OCI-M2 (cell line): ENCODE data around the gene ASCC1.

Experiments
- DNase-seq: peaks from one replicate; lab custom pipeline; 2025; ENCODE audit not compliant: unreplicated experiment; lab: John Stamatoyannopoulos, UW

Gene ASCC1

DNA sequence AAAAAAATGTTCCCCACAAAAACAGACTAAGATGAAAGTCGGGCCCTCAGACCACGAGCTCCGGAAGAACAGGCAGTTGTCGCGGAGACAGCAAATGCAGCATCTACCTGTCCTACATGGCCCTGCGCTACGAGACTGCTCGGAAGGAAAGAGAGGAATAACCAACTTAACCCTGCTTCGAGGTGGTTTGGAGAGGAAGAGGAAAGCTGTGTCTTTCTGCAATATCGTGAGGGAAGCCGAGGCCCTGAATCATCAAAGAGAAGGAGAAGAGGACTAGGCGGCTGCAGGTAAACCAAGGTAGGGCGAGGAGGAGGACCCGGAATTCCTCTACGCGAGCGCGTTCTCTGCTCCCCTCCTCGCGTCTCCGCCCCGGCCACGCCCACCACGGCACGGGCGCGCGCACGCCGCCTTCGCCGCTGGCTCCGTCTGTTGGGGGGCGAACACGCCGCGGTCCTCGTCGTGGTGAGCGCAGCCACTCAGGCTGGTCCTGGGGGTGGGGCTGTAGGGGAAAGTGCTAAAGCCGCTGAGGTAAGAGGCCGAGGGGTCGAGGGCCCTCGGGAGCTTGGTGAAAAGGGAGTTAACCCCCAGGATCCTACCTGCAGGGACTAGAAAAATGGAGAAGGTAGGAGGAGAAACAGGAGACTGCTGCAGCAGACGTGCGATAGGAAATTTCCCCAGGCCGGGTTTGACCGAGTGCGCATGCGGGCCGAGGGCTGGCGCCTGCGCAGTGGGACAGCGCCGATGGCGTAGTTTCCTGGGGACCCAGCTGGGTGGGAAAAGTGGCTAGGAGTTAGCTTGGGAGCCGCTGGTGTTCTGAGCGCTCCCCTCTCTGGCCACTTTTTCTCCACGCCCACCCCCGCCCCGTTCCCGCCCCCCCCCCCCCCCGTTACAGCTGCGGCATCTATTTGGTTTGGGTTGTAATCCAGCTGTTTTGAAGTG, at the start of gene ASCC1, which contains the start of gene ANAPC16:
Gene ASCC1 (minus strand): TSS at position 666 of the 939 bp plus-strand sequence. CDS start 2,978 bp downstream, outside the sequence.
Gene ANAPC16 (plus strand): TSS at position 402 of the 939 bp plus-strand sequence. CDS start 7,903 bp downstream, outside the sequence.
- DNase-seq, result peak; percentile 76

DNA sequence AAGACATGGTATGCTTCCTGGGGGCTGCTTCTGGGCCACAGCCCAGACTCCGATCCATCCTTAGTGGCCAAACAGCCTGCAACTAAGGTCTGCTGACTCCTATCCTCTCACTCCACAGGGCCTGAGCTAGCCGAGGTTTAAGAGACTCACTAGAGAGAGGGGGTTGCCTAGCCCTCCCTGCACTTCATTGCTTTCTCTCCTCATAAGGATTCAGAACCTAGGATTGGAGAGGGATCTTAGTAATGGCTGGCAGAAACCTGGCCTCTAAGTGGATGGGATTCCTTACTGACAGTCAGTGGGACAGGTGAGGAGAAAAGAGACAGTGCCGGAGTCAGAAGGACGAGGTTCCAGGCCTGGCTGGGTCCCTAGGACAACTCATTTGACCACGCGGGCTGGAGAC, 49.4 kb upstream of the ASCC1 start:
- no peak for DNase-seq

DNA sequence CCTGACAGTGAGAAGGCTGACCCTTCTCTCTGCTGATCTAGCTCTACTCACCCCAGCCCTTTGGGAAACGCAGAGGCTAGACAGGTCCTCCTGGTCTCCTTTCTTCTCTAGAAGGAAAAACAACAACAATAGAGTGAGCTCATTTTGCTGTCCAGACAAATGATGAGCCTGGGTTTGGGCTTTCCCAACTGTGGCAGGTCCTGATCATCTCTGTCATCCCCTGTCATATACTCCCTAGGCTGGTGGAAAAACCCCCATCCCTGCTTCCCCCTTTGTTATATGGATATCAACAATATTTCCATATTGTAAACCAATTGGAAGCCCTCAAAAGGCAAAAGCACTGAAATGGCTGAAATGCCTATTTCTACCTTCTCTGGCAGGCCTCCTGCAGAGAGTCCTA, 48.5 kb upstream of the ASCC1 start:
- DNase-seq, result no peak

- DNase-seq, result no peak
Measured at GRCh38 chr10:72263613-72264241, 47.7 kb upstream of the ASCC1 start.

DNA sequence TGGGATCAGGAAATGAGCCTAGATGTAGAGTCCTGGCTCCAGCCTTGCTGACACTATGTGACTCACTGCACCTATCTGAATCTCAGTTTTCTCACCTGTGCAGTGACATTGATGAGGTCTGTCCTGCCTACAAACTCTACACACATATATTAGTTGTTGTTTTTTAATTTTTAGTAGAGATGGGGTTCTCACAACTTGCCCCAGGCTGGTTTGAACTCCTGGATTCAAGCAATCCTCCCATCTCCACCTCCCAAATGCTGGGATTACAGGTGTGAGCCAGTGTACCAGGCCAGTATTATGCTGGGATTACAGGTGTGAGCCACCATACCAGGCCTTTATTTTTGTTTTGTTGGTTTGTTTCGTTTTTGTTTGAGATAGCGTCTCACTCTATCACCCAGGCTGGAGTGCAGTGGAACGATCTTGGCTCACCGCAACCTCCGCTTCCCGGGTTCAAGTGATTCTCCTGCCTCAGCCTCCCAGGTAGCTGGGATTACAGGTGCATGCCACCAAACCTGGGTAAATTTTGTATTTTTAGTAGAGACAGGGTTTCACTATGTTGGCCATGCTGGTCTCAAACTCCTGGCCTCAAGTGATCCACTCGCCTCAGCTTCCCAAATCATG, 45.8 kb upstream of the ASCC1 start:
- DNase-seq, result no peak

DNA sequence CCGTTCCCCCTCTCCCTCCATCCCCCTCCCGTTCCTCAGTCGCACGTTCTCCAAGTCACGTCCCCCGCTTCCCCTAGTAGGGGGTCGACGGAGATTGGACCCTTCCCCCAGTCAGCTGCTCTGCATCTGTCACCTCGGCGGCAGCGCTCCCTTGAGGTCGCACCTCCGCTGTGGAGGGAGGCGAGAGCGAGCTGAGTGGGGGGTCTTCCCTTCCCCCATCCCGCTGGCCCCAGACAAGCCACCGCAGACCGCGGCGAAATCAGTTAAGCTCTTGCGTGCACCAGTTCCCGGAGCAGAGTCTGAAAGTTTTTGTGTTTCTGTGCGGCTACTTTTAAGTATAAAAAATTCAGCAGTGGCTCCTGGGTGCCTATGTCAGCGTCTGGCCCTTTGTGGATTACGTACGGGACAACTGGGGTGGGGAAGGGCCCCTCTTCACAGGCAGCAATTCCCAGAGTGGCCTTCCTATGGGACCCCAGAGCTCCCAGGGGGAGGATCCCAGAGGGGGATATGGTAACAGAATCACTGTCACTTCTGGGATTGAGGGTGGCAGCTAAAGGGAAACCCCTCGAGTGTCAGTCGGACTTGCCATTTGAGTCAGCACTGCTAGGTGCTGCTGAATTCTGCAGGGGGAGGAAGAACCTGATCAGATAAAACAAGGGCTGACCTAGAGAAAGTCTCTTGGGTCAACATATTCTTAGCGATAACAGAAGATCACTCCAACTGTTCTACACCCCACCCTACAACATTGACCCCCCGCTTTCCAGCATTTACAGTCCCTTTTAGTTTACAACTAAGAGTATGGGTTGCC, 45.1 kb upstream of the ASCC1 start:
- peak; percentile 54 for DNase-seq

- no peak for DNase-seq
Measured at GRCh38 chr10:72260239-72260975, 44.3 kb upstream of the ASCC1 start.

GRCh38 chr10:72259491-72260238, 43.6 kb upstream of the ASCC1 start:
- no peak for DNase-seq

DNA sequence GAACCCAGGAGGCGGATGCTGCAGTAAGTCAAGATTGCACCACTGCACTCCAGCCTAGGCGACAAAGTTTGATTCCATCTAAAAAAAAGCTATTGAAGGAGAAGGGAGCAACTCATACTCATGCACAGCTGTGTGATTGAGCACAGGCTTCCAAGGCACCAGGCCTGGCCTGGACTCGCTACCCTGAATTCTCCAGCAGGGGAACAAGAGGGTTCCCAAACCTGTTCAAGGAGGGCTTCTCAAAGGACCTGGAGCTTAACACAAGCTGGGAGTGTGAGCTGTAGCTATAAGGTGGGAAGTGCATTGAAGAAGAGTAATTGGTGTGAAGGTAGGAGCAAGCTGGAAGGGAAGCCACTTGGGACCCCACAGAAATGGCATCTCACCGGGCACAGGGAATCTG, 42.5 kb upstream of the ASCC1 start:
- no peak for DNase-seq

DNA sequence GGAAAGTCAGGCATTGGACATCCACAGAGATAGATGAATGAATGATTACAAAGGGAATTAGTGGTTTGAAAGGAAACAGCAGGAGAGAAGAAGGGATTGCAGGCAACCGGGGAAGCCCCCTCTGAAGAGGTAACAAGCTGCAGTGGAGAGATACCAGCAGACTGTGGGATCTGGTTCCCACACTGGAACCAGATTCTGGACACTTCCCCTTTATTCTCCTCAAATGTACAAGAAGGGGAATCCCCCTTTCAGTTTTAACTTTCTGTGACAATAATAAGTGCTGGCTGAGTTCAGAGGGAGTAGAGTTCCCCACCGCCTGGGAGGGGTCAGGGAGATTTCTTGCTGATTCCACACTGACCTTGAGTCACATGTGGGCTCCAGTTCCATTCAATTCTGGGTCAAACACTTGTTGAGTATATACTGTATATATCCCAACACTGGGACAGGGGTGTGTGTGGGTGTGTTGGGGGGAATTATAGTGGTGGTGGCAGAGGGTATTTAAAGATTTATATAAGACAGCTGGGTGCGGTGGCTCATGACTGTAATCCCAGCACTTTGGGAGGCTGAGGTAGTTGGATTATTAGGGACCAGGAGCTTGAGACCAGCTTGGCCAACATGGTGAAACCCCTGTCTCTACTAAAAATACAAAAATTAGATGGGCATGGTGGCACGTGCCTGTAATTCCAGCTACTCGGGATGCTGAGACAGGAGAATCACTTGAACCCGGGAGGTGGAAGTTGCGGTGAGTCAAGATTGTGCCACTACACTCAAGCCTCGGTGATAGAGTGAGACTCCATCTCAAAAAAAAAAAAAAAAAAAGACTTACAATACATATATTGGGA, 41.2 kb upstream of the ASCC1 start:
- DNase-seq, result peak; percentile 56

GRCh38 chr10:72255977-72256729, 40.1 kb upstream of the ASCC1 start:
- no peak for DNase-seq

DNA sequence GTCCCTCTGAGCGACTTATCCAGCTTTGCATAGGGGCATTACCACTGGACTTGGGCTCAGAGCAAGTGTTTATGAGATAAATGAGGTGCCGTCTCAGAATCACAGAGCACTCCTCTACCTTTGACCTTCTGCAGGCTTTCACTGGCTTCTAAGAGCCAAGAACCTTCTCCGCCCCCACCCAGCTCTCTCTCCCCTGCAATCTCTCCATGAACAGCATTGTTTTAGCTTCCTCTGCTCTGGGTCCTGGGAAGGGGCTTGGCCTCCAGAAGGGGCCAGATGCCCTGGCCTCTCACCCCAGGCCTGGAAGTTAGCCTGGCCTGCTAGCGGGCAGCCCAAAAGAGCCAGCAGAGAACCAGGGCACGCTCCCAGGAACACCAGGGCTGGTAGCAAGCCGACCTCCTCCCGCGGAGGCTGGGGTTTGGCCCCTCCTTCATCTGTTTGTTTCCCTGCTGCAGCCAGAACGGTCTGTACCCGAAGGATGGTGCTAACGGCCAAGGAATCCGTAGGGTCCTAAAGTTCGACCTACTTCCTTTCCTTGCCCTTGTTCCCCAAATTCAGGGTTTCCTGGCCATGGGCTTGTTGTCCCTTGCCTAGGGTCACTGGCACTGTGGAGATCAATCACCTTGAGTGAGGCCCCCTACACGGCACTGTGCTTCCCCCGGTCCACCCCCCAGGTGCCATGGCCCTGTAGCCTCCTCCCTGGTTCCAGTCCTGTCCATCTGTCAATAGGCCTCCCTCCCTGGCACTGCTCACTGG, 38.9 kb upstream of the ASCC1 start:
- no peak for DNase-seq

- DNase-seq, result no peak
Measured at GRCh38 chr10:72253578-72253977, 37.5 kb upstream of the ASCC1 start.

- DNase-seq, result no peak
Measured at GRCh38 chr10:72252972-72253371, 36.9 kb upstream of the ASCC1 start.

DNA sequence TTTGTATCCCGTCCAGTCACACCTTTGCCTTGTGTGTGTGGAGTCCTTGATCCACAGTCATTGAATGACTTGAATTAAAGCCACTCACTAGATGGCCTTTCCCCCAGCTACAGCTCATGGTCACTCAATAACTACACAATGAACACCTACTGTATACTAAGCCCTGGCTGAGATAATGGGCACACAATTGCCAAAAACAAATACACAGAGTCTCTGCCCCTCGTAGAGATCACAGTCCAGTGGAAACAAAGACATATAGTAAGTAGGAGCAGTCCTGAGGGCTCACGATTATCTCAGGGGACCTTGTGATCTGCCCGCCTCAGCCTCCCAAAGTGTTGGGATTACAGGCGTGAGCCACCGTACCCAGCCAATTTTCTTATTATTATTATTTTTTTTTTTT, 35.6 kb upstream of the ASCC1 start:
- DNase-seq, result no peak

GRCh38 chr10:72250666-72251065, 34.6 kb upstream of the ASCC1 start:
- DNase-seq, result no peak
